ENCODE results near the gene TMEM184A. TPM values are rescaled to one million over a fixed set of nuclear protein-coding genes. Genes with fewer than 3 reads are reported as not detected.

The TMEM184A gene
- total RNA-seq, 1 donor from 2014 or later: 0.27 TPM

- Mint-ChIP-seq H3K36me3 (ENCODE audit: unreplicated experiment) (no peaks in the 10 kb centered on the region), H3K27ac (ENCODE audit: unreplicated experiment) (no peak overlapping the region), H3K9me3 (ENCODE audit: unreplicated experiment) (no peaks in the 10 kb centered on the region), H3K4me1 (ENCODE audit: unreplicated experiment) (peaks cover 6% of the 10 kb centered on the region), H3K27me3 (ENCODE audit: unreplicated experiment) (peaks cover 41% of the 10 kb centered on the region), H3K4me3 (ENCODE audit: unreplicated experiment) (no peak overlapping the region)
- no peak for TF ChIP-seq CTCF (IDR thresholded peaks at IDR 0.05)
- no peak for DNase-seq (ENCODE audit: extremely low spot score, unreplicated experiment)
These were observed 36.4 kb upstream of the TMEM184A start for GRCh38 chr7:1592299-1592871.

- Mint-ChIP-seq H3K27me3 (ENCODE audit: unreplicated experiment) (peaks cover 37% of the 10 kb centered on the region), H3K36me3 (ENCODE audit: unreplicated experiment) (no peaks in the 10 kb centered on the region), H3K4me3 (ENCODE audit: unreplicated experiment) (no peak overlapping the region), H3K9me3 (ENCODE audit: unreplicated experiment) (no peaks in the 10 kb centered on the region), H3K27ac (ENCODE audit: unreplicated experiment) (no peak overlapping the region), H3K4me1 (ENCODE audit: unreplicated experiment) (peaks cover 6% of the 10 kb centered on the region)
- no peak for TF ChIP-seq CTCF (IDR thresholded peaks at IDR 0.05)
- no peak for DNase-seq (ENCODE audit: extremely low spot score, unreplicated experiment)
These were observed 35.9 kb upstream of the TMEM184A start for GRCh38 chr7:1591876-1592275.

- no peak overlapping the region for H3K4me3 Mint-ChIP-seq (ENCODE audit: unreplicated experiment)
- peaks cover 6% of the 10 kb centered on the region for H3K4me1 Mint-ChIP-seq (ENCODE audit: unreplicated experiment)
- no peaks in the 10 kb centered on the region for H3K9me3 Mint-ChIP-seq (ENCODE audit: unreplicated experiment)
- peaks cover 33% of the 10 kb centered on the region for H3K27me3 Mint-ChIP-seq (ENCODE audit: unreplicated experiment)
- DNase-seq (ENCODE audit: extremely low spot score, unreplicated experiment): no peak
- no peak overlapping the region for H3K27ac Mint-ChIP-seq (ENCODE audit: unreplicated experiment)
- TF ChIP-seq CTCF (IDR thresholded peaks at IDR 0.05): no peak
- H3K36me3 Mint-ChIP-seq (ENCODE audit: unreplicated experiment): no peaks in the 10 kb centered on the region
These were observed 35.4 kb upstream of the TMEM184A start for GRCh38 chr7:1591396-1591795.

GRCh38 chr7:1590887-1591286 is 34.9 kb upstream of the TMEM184A start:
- no peak overlapping the region for H3K27ac Mint-ChIP-seq (ENCODE audit: unreplicated experiment)
- H3K36me3 Mint-ChIP-seq (ENCODE audit: unreplicated experiment): no peaks in the 10 kb centered on the region
- DNase-seq (ENCODE audit: extremely low spot score, unreplicated experiment): no peak
- no peaks in the 10 kb centered on the region for H3K9me3 Mint-ChIP-seq (ENCODE audit: unreplicated experiment)
- no peak overlapping the region for H3K4me3 Mint-ChIP-seq (ENCODE audit: unreplicated experiment)
- TF ChIP-seq CTCF (IDR thresholded peaks at IDR 0.05): no peak
- peaks cover 28% of the 10 kb centered on the region for H3K27me3 Mint-ChIP-seq (ENCODE audit: unreplicated experiment)
- peaks cover 6% of the 10 kb centered on the region for H3K4me1 Mint-ChIP-seq (ENCODE audit: unreplicated experiment)

- no peak for DNase-seq (ENCODE audit: extremely low spot score, unreplicated experiment)
- peaks cover 24% of the 10 kb centered on the region for H3K27me3 Mint-ChIP-seq (ENCODE audit: unreplicated experiment)
- H3K27ac Mint-ChIP-seq (ENCODE audit: unreplicated experiment): no peak overlapping the region
- no peak for TF ChIP-seq CTCF (IDR thresholded peaks at IDR 0.05)
- no peaks in the 10 kb centered on the region for H3K9me3 Mint-ChIP-seq (ENCODE audit: unreplicated experiment)
- H3K36me3 Mint-ChIP-seq (ENCODE audit: unreplicated experiment): no peaks in the 10 kb centered on the region
- H3K4me1 Mint-ChIP-seq (ENCODE audit: unreplicated experiment): peaks cover 6% of the 10 kb centered on the region
- no peak overlapping the region for H3K4me3 Mint-ChIP-seq (ENCODE audit: unreplicated experiment)
These were observed 34.5 kb upstream of the TMEM184A start for GRCh38 chr7:1590476-1590875.

All from osteocyte (in vitro differentiated cells).